ENCODE measurements around the gene GART. TPM values are rescaled to one million over a fixed set of nuclear protein-coding genes. Genes with fewer than 3 reads are reported as not detected.

Gene GART
- total and polyA plus RNA-seq, 2 donors (not counting 3 experiments of a cell fraction or from before 2014, with no cell fraction given): 12.0 to 112 TPM

DNA sequence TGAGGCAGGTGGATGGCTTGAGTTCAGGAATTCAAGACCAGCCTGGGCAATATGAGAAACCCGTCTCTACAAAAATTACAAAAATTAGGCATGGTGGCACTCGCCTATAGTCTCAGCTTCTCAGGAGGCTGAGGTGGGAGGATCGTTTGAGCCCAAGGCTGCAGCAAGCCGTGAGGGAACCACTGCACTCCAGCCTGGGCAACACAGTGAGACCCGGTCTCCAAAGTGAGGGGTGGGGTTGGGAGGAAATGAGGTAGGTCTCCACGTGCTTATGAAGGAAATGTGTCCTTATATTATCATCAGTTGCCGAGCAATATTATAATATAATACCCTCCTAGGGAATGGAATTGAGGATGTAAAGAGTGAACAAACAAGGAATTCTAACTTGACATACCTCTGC is 64.9 kb downstream of the GART start:
- CTCF ChIA-PET: no interaction called here

More for the DNA sequence above, 64.9 kb downstream of the GART start:
- no peak for TF ChIP-seq MYC (IDR thresholded peaks at IDR 0.05; ENCODE audit: low read depth, low read length)
- no peak for TF ChIP-seq POLR2AphosphoS5 (IDR thresholded peaks at IDR 0.05; ENCODE audit: insufficient read depth, low read depth, low read length)
- TF ChIP-seq, protein P1, sequence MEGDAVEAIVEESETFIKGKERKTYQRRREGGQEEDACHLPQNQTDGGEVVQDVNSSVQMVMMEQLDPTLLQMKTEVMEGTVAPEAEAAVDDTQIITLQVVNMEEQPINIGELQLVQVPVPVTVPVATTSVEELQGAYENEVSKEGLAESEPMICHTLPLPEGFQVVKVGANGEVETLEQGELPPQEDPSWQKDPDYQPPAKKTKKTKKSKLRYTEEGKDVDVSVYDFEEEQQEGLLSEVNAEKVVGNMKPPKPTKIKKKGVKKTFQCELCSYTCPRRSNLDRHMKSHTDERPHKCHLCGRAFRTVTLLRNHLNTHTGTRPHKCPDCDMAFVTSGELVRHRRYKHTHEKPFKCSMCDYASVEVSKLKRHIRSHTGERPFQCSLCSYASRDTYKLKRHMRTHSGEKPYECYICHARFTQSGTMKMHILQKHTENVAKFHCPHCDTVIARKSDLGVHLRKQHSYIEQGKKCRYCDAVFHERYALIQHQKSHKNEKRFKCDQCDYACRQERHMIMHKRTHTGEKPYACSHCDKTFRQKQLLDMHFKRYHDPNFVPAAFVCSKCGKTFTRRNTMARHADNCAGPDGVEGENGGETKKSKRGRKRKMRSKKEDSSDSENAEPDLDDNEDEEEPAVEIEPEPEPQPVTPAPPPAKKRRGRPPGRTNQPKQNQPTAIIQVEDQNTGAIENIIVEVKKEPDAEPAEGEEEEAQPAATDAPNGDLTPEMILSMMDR (IDR thresholded peaks at IDR 0.05; ENCODE audit: extremely low read depth in 1 of 2, insufficient read depth in 1 of 2, low read depth in 1 of 2, low read length in 2 of 2): no peak
- TF ChIP-seq FOS (IDR thresholded peaks at IDR 0.05; ENCODE audit: borderline replicate concordance, insufficient read depth, low read length): no peak
- TF ChIP-seq, protein P2, sequence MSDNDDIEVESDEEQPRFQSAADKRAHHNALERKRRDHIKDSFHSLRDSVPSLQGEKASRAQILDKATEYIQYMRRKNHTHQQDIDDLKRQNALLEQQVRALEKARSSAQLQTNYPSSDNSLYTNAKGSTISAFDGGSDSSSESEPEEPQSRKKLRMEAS (IDR thresholded peaks at IDR 0.05; ENCODE audit: insufficient read depth, insufficient read length): no peak
- TF ChIP-seq JUN (IDR thresholded peaks at IDR 0.05; ENCODE audit: borderline replicate concordance, insufficient read depth, insufficient read length, low read depth): no peak
- no peak for TF ChIP-seq POLR2A (IDR thresholded peaks at IDR 0.05; ENCODE audit: low read depth, low read length)
- no peak for TF ChIP-seq EZH2 (IDR thresholded peaks at IDR 0.05; ENCODE audit: borderline replicate concordance, low read depth, low read length, severe bottlenecking)
- no peak for TF ChIP-seq GATA2 (IDR thresholded peaks at IDR 0.05; ENCODE audit: insufficient read depth, insufficient read length, low read depth, low read length)
- Histone ChIP-seq H3K9ac (replicated peaks; ENCODE audit: extremely low read depth, insufficient read depth, low read length) (no peak overlapping the region), H2AFZ (ENCODE audit: low read depth, low read length) (no peak overlapping the region), H4K20me1 (replicated peaks; ENCODE audit: control insufficient read depth, extremely low read depth, insufficient read depth, low read length) (no peaks in the 10 kb centered on the region), H3K4me3 (replicated peaks in 1 of 3; ENCODE audit: insufficient read depth in 1 of 3, low read depth in 1 of 3, low read length in 3 of 3) (no peak overlapping the region), H3K4me2 (ENCODE audit: insufficient read depth, low read length) (no peak overlapping the region), H3K36me3 (ENCODE audit: control insufficient read depth in 2 of 2, extremely low read depth in 1 of 2, insufficient read depth in 2 of 2, low read length in 2 of 2) (no peaks in the 10 kb centered on the region), H3K27me3 (ENCODE audit: control insufficient read depth in 2 of 2, insufficient read depth in 2 of 2, low read length in 2 of 2) (peaks cover 0 to 3% of the 10 kb centered on the region in 2 experiments), H3K4me1 (ENCODE audit: control insufficient read depth, extremely low read depth, insufficient read depth, low read length) (peaks cover 4% of the 10 kb centered on the region), H3K9me3 (replicated peaks; ENCODE audit: control insufficient read depth, insufficient read depth, low read length) (no peaks in the 10 kb centered on the region), H3K9me1 (replicated peaks; ENCODE audit: control insufficient read depth, extremely low read depth, insufficient read depth, low read length) (no peaks in the 10 kb centered on the region), H3K27ac (ENCODE audit: insufficient read depth, low read depth, low read length) (no peak overlapping the region), H3K79me2 (ENCODE audit: control insufficient read depth, insufficient read depth, low read length) (peaks cover 16% of the 10 kb centered on the region)
- intact Hi-C loops (cut with micrococcal nuclease): no loop called here
- dilution Hi-C loops (cut with MboI; ENCODE audit: extremely low pct_ligation_motif_present, low sequenced_read_pairs): no loop called here
- POLR2A ChIA-PET: no interaction called here
- FAIRE-seq (peak; percentile 67), DNase-seq (ENCODE audit: low read depth, low spot score) (no peak)
- no TSS peak for BruUV-seq (replicated peaks)

All from endothelial cell of umbilical vein (primary cell).